Measurements from ENCODE around the gene BRINP1.

DNA sequence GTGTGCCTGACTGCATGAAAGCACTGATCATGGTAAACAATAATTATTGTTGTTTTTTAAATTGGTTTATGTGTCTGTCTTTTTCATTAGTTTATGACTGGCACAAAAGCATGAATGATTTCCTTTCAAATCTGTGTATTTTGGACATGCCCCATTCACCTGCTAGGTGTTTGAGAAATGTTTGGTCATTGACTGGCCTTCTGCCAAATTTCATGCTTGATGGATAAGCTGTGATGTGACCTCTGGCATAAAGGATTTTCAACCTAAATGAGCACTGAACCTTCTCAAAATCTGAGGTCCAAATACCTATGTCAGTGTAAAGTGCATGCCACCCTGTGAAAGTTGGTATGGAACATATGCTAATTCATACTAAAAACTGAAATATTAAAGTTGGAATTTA lies 204.5 kb downstream of the BRINP1 start:
- TF ChIP-seq CTCF (IDR thresholded peaks at IDR 0.05) (no peak), POLR2A (IDR thresholded peaks at IDR 0.05) (no peak), POLR2AphosphoS5 (IDR thresholded peaks at IDR 0.05) (no peak), EP300 (IDR thresholded peaks at IDR 0.05) (no peak)

Measured in suprapubic skin (tissue), 4 donors.